Pancreas (tissue), 10 donors: Measurements from ENCODE around the gene HS3ST4. TPM values are rescaled to one million over a fixed set of nuclear protein-coding genes. Genes with fewer than 3 reads are reported as not detected.

Source experiments
- ATAC-seq, 4 donors: fragments of 200-7000 bp; cut with Tn5 transposase; one replicate each; pipeline versions ENCODE4 v1.8.0 to v1.9.1; 2020; ENCODE audit warnings: mild to moderate bottlenecking in 4 of 4, moderate library complexity in 4 of 4
- DNase-seq, 6 donors: peaks; one replicate each; pipeline ENCODE4 v3.0.0-alpha.2; 2020
- FAIRE-seq: peaks from 2 replicates; lab custom pipeline; 2012; peaks lifted over from hg19 to GRCh38; lab: Jason Lieb, UNC
- H3K27ac ChIP-seq, 4 donors: fragments of 200-600 bp; sonication (generic); 1 replicate in 3 of 4; 2 replicates in 1 of 4; pipeline versions ENCODE4 v1.5.0 to v1.8.0; 2020
- H3K27me3 ChIP-seq, 4 donors: fragments of 200-600 bp; one replicate each; pipeline ENCODE4 v1.8.0; 2021
- H3K36me3 ChIP-seq, 3 donors: fragments of 200-600 bp; sonication (generic) in 1 of 3; one replicate each; pipeline versions ENCODE4 v1.5.0 to v1.8.0; 2020 to 2021
- H3K4me1 ChIP-seq, 3 donors: fragments of 200-600 bp; one replicate each; pipeline ENCODE4 v1.8.0; 2021
- H3K4me3 ChIP-seq, 4 donors: fragments of 200-600 bp; sonication (generic) in 2 of 4; one replicate each; pipeline versions ENCODE4 v1.5.0 to v1.8.0; 2020 to 2021
- H3K9me3 ChIP-seq, 4 donors: fragments of 200-600 bp; one replicate each; pipeline ENCODE4 v1.8.0; 2021
- WGBS, 2 donors: extraction: QIAGEN DNeasy Blood & Tissue Kit; methylation state at CpG; one replicate each; pipeline ENCODE4 v1.1.7; 2013; 5-methylcytosine and 5-hydroxymethylcytosine counted together
- intact Hi-C, 3 donors: fragments of 100-400 bp; cut with DNase I; formaldehyde crosslinking; loops; one replicate each; pipeline versions ENCODE4 v1.11.1 to v1.14.2; 2022
- polyA plus RNA-seq, 2 donors: library from polyadenylated mRNA; stranded (reverse); fragments of 200-250 nt; gene quantifications; one replicate each; pipeline ENCODE4 v1.2.3, GENCODE V29; 2013
- total RNA-seq, 6 donors: library from RNA; stranded (reverse); fragmentation: NEBNext Ultra II Directional in 4 of 6; extraction: Animal tissue kit (Norgen Biotek cat#: 25700) in 4 of 6; gene quantifications; one replicate each; pipeline versions ENCODE4 v1.2.1 to v1.2.4, GENCODE V29; 2021 to 2023
- TF ChIP-seq, protein P1 (sequence below), 4 donors: fragments of 200-600 bp; sonication (generic) in 3 of 4; IDR thresholded peaks; one replicate each; pipeline versions ENCODE4 v1.5.0 to v1.8.0; 2021; ENCODE audit warnings: antibody characterized with exemption in 4 of 4
- donor health status: healthy with polysubstance abuse.
- donor health status: DM: no; HTN: no; CAD: no; lungs with moderate emphysema.
- donor health status: DM: no; HTN: no; CAD: no.
- donor health status: control.
- donor health status: control.
- donor health status: Bipolar disorder and iron deficiency.
- donor health status: DM: yes; HTN: yes; CAD: no.
- donor health status: DM: no; HTN: no; CAD: no.
- donor health status: DM: no; HTN: no; CAD: no.
- donor health status: DM: yes; HTN: yes; CAD: no.

Gene HS3ST4
- total and polyA plus RNA-seq, 8 donors: 0.05 to 0.19 TPM; not detected in 6

DNA sequence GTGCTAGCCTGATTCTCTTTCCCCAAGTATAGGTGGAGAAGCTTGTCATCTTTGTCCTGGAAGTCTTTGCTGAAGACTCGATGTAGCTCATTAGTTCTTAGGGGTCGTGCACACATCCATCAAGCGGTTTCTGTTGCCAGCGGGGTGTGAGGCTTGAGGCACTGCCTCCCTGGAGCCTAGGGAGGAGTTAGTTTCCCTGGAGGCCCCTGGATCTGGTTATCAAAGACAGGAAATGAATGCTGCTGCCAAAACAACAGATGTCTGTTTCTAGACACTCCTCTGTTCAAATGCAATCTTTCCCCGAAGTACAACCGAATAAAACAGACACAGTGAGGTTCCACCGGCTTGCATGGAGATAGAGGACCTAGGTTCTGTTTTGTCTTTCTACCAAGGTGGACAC is 17.5 kb downstream of the HS3ST4 start:
- H3K27ac ChIP-seq: no peak overlapping the region
- H3K4me1 ChIP-seq: no peaks in the 10 kb centered on the region
- TF ChIP-seq, protein P1, sequence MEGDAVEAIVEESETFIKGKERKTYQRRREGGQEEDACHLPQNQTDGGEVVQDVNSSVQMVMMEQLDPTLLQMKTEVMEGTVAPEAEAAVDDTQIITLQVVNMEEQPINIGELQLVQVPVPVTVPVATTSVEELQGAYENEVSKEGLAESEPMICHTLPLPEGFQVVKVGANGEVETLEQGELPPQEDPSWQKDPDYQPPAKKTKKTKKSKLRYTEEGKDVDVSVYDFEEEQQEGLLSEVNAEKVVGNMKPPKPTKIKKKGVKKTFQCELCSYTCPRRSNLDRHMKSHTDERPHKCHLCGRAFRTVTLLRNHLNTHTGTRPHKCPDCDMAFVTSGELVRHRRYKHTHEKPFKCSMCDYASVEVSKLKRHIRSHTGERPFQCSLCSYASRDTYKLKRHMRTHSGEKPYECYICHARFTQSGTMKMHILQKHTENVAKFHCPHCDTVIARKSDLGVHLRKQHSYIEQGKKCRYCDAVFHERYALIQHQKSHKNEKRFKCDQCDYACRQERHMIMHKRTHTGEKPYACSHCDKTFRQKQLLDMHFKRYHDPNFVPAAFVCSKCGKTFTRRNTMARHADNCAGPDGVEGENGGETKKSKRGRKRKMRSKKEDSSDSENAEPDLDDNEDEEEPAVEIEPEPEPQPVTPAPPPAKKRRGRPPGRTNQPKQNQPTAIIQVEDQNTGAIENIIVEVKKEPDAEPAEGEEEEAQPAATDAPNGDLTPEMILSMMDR (IDR thresholded peaks at IDR 0.05): no peak
- intact Hi-C loops: no loop called here
- no peaks in the 10 kb centered on the region for H3K36me3 ChIP-seq
- no peaks in the 10 kb centered on the region for H3K9me3 ChIP-seq
- DNase-seq (no peak), FAIRE-seq (no peak), ATAC-seq (no peak)
- WGBS, 2 donors: 30 to 45% methylated on average over 7 of the region's 7 CpGs
- H3K4me3 ChIP-seq: no peak overlapping the region
- no peaks in the 10 kb centered on the region for H3K27me3 ChIP-seq

DNA sequence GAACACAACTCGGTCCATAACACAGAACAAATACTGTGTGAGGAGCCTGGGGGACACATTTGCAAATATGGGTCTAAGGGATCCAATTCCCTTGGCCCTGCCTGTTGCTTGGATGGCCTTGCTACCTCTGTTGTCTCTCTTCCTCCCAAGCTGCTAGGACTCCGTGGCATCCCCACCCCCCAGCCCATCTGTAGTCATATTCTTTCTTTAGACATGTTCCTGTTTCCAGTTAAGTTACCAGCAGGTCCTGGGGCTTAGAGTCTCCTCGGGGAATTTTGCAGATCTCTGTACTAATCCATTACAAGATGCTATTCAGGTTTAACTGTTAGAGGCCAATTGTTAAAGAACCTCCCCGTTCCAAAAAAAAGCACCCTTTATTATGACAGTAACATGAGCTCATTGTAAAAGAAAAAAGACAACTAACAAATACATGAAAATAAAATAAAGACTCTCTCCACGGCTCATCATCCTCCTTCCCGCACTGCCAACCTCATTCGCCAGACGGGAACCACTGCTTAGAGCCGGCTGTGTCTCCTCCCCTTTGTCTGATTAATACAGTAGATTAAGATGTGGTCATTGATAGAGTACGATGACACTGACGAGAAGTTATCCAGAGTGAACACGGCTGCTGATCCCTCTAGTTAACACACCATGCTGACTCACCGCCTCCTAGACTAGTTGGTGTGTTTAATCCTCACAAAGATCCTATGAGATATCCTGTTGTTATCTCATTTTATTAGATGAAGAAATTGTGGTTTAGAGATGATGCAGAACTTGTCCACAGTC is 22.2 kb downstream of the HS3ST4 start:
- H3K4me3 ChIP-seq: no peak overlapping the region
- TF ChIP-seq, protein P1 (IDR thresholded peaks at IDR 0.05): no peak
- DNase-seq (no peak), FAIRE-seq (no peak), ATAC-seq (no peak)
- no peaks in the 10 kb centered on the region for H3K36me3 ChIP-seq
- no peak overlapping the region for H3K27ac ChIP-seq
- no peaks in the 10 kb centered on the region for H3K4me1 ChIP-seq
- H3K27me3 ChIP-seq: no peaks in the 10 kb centered on the region
- H3K9me3 ChIP-seq: no peaks in the 10 kb centered on the region
- intact Hi-C loops: no loop called here
- 57 to 69% methylated on average over 13 of the region's 13 CpGs for WGBS, 2 donors

DNA sequence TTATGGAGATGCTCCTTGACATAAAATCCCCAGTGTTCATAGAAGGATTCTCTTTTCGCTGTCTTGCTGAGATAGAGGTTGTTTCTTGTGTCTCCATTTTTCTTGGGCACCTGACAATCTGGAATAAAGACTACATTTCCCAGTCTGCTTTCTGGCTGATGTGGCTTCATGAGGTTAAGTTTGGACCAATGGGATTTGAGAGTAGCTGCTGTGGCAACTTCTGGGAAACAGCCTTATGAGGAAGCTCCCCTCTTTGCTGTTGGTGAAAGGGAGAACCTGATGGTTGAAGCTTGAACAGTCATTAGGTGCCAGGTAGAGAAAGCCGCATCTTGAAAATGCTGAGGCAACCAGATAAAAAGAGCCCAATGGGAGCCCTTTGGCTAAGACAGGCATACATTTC is 24.4 kb downstream of the HS3ST4 start:
- Histone ChIP-seq H3K27ac (no peak overlapping the region), H3K4me1 (no peaks in the 10 kb centered on the region), H3K9me3 (no peaks in the 10 kb centered on the region), H3K27me3 (no peaks in the 10 kb centered on the region), H3K4me3 (no peak overlapping the region), H3K36me3 (no peaks in the 10 kb centered on the region)
- FAIRE-seq (no peak), ATAC-seq (no peak), DNase-seq (no peak)
- TF ChIP-seq, protein P1 (IDR thresholded peaks at IDR 0.05): no peak
- 69 to 77% methylated on average over 2 of the region's 2 CpGs for WGBS, 2 donors
- intact Hi-C loops: no loop called here

DNA sequence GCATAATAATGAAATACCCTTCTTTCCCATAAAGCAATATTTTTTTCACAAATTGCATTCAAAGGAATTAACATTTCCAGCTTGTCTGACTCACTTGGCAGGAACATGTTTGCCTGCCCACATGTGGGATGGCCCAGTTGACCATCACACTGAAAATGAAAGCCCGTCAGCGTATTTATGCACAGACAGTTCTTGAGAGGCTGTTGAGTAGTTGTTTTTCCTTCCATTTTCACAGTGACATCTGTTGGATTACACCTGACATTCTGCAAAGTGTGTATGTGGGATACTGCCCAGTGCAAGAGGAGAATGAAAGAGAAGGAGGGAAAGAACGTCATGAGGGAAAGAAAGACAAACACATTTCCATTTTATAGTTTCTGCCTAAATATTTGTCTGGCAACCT is 29.7 kb downstream of the HS3ST4 start:
- no peaks in the 10 kb centered on the region for H3K36me3 ChIP-seq
- no peak overlapping the region for H3K27ac ChIP-seq
- TF ChIP-seq, protein P1 (IDR thresholded peaks at IDR 0.05): no peak
- no peaks in the 10 kb centered on the region for H3K9me3 ChIP-seq
- no peaks in the 10 kb centered on the region for H3K27me3 ChIP-seq
- H3K4me3 ChIP-seq: no peak overlapping the region
- H3K4me1 ChIP-seq: no peaks in the 10 kb centered on the region
- ATAC-seq (no peak), DNase-seq (no peak), FAIRE-seq (no peak)
- WGBS, 2 donors: 51 to 69% methylated on average over 3 of the region's 3 CpGs
- intact Hi-C loops: no loop called here

DNA sequence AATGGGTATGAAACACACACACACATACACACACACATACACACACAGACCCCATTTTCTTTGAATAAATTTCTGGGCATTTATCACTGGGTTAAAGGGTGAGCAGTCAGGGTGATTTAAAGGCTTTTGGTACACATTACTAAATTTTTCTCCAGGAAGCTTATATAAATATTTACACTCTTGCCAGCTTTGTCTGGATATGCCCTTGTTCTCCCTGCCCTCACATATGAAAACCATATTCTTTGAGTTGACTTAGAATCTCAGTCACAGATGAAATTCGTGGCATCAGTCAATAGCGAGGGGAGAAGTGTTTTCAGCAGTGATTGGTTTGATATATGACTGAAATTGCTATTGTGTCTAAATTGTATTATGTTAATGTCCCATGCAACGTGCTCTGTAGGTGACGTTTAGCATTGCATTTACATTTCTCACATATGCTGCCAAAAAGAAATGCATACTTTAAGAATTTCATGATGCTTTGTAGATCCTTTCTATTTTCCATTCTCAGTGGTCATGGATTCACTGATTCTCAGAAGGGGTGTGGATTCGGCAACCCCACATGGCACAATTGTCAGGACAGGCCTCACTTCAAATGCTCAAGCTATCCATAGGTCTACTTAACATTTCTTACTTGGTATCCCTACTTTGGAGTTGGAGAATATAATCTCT is 34.8 kb downstream of the HS3ST4 start:
- Histone ChIP-seq H3K4me1 (no peaks in the 10 kb centered on the region), H3K36me3 (no peaks in the 10 kb centered on the region), H3K27me3 (peaks cover 0 to under 1% (median 0%) of the 10 kb centered on the region in 4 donors), H3K27ac (no peak overlapping the region), H3K4me3 (no peak overlapping the region), H3K9me3 (no peaks in the 10 kb centered on the region)
- WGBS, 2 donors: 45% methylated on average over 5 of the region's 5 CpGs
- no peak for ATAC-seq
- no peak for FAIRE-seq
- intact Hi-C loops: no loop called here
- TF ChIP-seq, protein P1 (IDR thresholded peaks at IDR 0.05): no peak
- no peak for DNase-seq
